Upper lobe of right lung (tissue), 1 donor: ENCODE results near the gene CLECL1. TPM values are rescaled to one million over a fixed set of nuclear protein-coding genes. Genes with fewer than 3 reads are reported as not detected.

Source experiments
- ATAC-seq: fragments of 200-7000 bp; cut with Tn5 transposase; one replicate; pipeline ENCODE4 v1.9.1; 2020; ENCODE audit warnings: mild to moderate bottlenecking, moderate library complexity
- DNase-seq: peaks from one replicate; pipeline ENCODE4 v3.0.0-alpha.2; 2020
- H3K27ac ChIP-seq: fragments of 200-600 bp; one replicate; pipeline ENCODE4 v1.8.0; 2022
- H3K27me3 ChIP-seq: fragments of 200-600 bp; one replicate; pipeline ENCODE4 v1.8.0; 2022; ENCODE audit warnings: mild to moderate bottlenecking
- H3K36me3 ChIP-seq: fragments of 200-600 bp; one replicate; pipeline ENCODE4 v1.8.0; 2022
- H3K4me1 ChIP-seq: fragments of 200-600 bp; one replicate; pipeline ENCODE4 v1.8.0; 2022
- H3K4me3 ChIP-seq: fragments of 200-600 bp; one replicate; pipeline ENCODE4 v1.8.0; 2022; ENCODE audit warnings: mild to moderate bottlenecking
- H3K9me3 ChIP-seq: fragments of 200-600 bp; one replicate; pipeline ENCODE4 v1.8.0; 2022
- CTCF ChIP-seq: fragments of 200-600 bp; IDR thresholded peaks from one replicate; pipeline ENCODE4 v1.8.0; 2022; ENCODE audit warnings: antibody characterized with exemption
- intact Hi-C: fragments of 100-400 bp; cut with DNase I; formaldehyde crosslinking; loops from one replicate; pipeline ENCODE4 v1.11.0; 2022
- total RNA-seq: library from RNA; stranded (reverse); fragmentation: NEBNext Ultra II Directional; extraction: Animal tissue kit (Norgen Biotek cat#: 25700); gene quantifications from one replicate; pipeline ENCODE4 v1.2.1, GENCODE V29; 2021
- donor health status: DM: no; HTN: yes; CAD: no; lungs with severe emphysema.

The CLECL1 gene
- total RNA-seq, 1 donor from 2014 or later: 3.4 TPM

GRCh38 chr12:9750276-9751203 lies 17.6 kb upstream of the CLECL1 start:
- ATAC-seq (peak; percentile 95), DNase-seq (no peak)
- intact Hi-C loops: no loop called here
- Histone ChIP-seq H3K9me3 (no peaks in the 10 kb centered on the region), H3K27me3 (no peaks in the 10 kb centered on the region), H3K27ac (no peak overlapping the region), H3K36me3 (no peaks in the 10 kb centered on the region), H3K4me1 (peaks cover 4% of the 10 kb centered on the region), H3K4me3 (no peak overlapping the region)
- peak; percentile 83 for TF ChIP-seq CTCF

- Histone ChIP-seq H3K36me3 (no peaks in the 10 kb centered on the region), H3K9me3 (no peaks in the 10 kb centered on the region), H3K4me1 (peaks cover 4% of the 10 kb centered on the region), H3K27me3 (no peaks in the 10 kb centered on the region), H3K4me3 (no peak overlapping the region), H3K27ac (no peak overlapping the region)
- DNase-seq (no peak), ATAC-seq (no peak)
- no peak for TF ChIP-seq CTCF
- intact Hi-C loops: no loop called here
Observed at GRCh38 chr12:9749640-9750039, 16.7 kb upstream of the CLECL1 start.

- H3K27ac ChIP-seq: no peak overlapping the region
- no peaks in the 10 kb centered on the region for H3K27me3 ChIP-seq
- no peaks in the 10 kb centered on the region for H3K36me3 ChIP-seq
- peaks cover 7% of the 10 kb centered on the region for H3K4me1 ChIP-seq
- intact Hi-C loops: no loop called here
- DNase-seq (no peak), ATAC-seq (no peak)
- TF ChIP-seq CTCF: no peak
- no peak overlapping the region for H3K4me3 ChIP-seq
- H3K9me3 ChIP-seq: no peaks in the 10 kb centered on the region
Observed at GRCh38 chr12:9745199-9745598, 12.3 kb upstream of the CLECL1 start.

GRCh38 chr12:9742661-9743060 lies 9.8 kb upstream of the CLECL1 start:
- Histone ChIP-seq H3K27ac (no peak overlapping the region), H3K9me3 (no peaks in the 10 kb centered on the region), H3K4me1 (peaks cover 10% of the 10 kb centered on the region), H3K36me3 (no peaks in the 10 kb centered on the region), H3K27me3 (no peaks in the 10 kb centered on the region), H3K4me3 (no peak overlapping the region)
- DNase-seq (no peak), ATAC-seq (peak; percentile 52)
- intact Hi-C loops: no loop called here
- no peak for TF ChIP-seq CTCF

- intact Hi-C loops: no loop called here
- no peaks in the 10 kb centered on the region for H3K36me3 ChIP-seq
- DNase-seq (no peak), ATAC-seq (peak; percentile 39)
- no peak for TF ChIP-seq CTCF
- H3K4me1 ChIP-seq: peaks cover 15% of the 10 kb centered on the region
- no peak overlapping the region for H3K4me3 ChIP-seq
- H3K27ac ChIP-seq: no peak overlapping the region
- no peaks in the 10 kb centered on the region for H3K27me3 ChIP-seq
- H3K9me3 ChIP-seq: no peaks in the 10 kb centered on the region
Observed at GRCh38 chr12:9741726-9742125, 8.8 kb upstream of the CLECL1 start.
